Keratinocyte (primary cell): ENCODE data around the gene INPP4B. TPM values are rescaled to one million over a fixed set of nuclear protein-coding genes. Genes with fewer than 3 reads are reported as not detected.

Source experiments
- DNase-seq: peaks from one replicate; pipeline ENCODE4 v3.0.0-alpha.2; 2011; ENCODE audit warnings: low read depth, missing footprints, low spot score
- FAIRE-seq: peaks from 2 replicates; lab custom pipeline; 2011; peaks lifted over from hg19 to GRCh38; lab: Jason Lieb, UNC
- H2AFZ ChIP-seq: 2 replicates; pipeline ENCODE4 v1.6.0; 2012; ENCODE audit warnings: low read length, control low read depth, inconsistent platforms; ENCODE audit not compliant: control insufficient read depth
- H3K27ac ChIP-seq: 2 replicates; pipeline ENCODE4 v1.5.1; 2011; ENCODE audit warnings: low read length; ENCODE audit not compliant: control insufficient read depth, insufficient read depth
- H3K27me3 ChIP-seq: 3 replicates; pipeline ENCODE4 v1.6.0; 2011; ENCODE audit warnings: low read length; ENCODE audit not compliant: control insufficient read depth, insufficient read depth; ENCODE audit errors: extremely low read depth
- H3K36me3 ChIP-seq, 2 experiments: 2 replicates in 1 of 2; 3 replicates in 1 of 2; pipeline ENCODE4 v1.5.1; 2011; ENCODE audit warnings: low read length in 2 of 2, mild to moderate bottlenecking in 1 of 2; ENCODE audit not compliant: control insufficient read depth in 2 of 2, insufficient read depth in 2 of 2; ENCODE audit errors: extremely low read depth in 1 of 2
- H3K4me1 ChIP-seq: 3 replicates; pipeline ENCODE4 v1.5.1; 2011; ENCODE audit warnings: low read length; ENCODE audit not compliant: control insufficient read depth, insufficient read depth; ENCODE audit errors: extremely low read depth
- H3K4me2 ChIP-seq: 3 replicates; pipeline ENCODE4 v1.6.0; 2011; ENCODE audit warnings: low read depth, low read length; ENCODE audit not compliant: control insufficient read depth, insufficient read depth; ENCODE audit errors: extremely low read depth
- H3K4me3 ChIP-seq, 3 experiments: fragments of 200-600 bp in 1 of 3; sonication (generic) in 1 of 3; 2 replicates in 2 of 3; 3 replicates in 1 of 3; pipeline ENCODE4 v1.5.1; 2011 to 2016; ENCODE audit warnings: low read length in 3 of 3, mild to moderate bottlenecking in 3 of 3, control low read depth in 2 of 3, inconsistent platforms in 1 of 3, low read depth in 1 of 3, mixed read lengths in 1 of 3, mixed run types in 1 of 3, moderate library complexity in 1 of 3; ENCODE audit not compliant: control insufficient read depth in 2 of 3, insufficient read depth in 2 of 3; ENCODE audit errors: extremely low read depth in 1 of 3
- H3K79me2 ChIP-seq: 2 replicates; pipeline ENCODE4 v1.6.0; 2012; ENCODE audit warnings: low read length; ENCODE audit not compliant: control insufficient read depth, insufficient read depth
- H3K9ac ChIP-seq: 3 replicates; pipeline ENCODE4 v1.6.0; 2011; ENCODE audit warnings: low read length; ENCODE audit not compliant: control insufficient read depth, insufficient read depth; ENCODE audit errors: extremely low read depth
- H3K9me1 ChIP-seq: 3 replicates; pipeline ENCODE4 v1.6.0; 2011; ENCODE audit warnings: low read length; ENCODE audit not compliant: control insufficient read depth, insufficient read depth; ENCODE audit errors: extremely low read depth
- H3K9me3 ChIP-seq: 2 replicates; pipeline ENCODE4 v1.5.1; 2012; ENCODE audit warnings: low read depth, low read length; ENCODE audit not compliant: control insufficient read depth
- H4K20me1 ChIP-seq: 3 replicates; pipeline ENCODE4 v1.6.0; 2011; ENCODE audit warnings: low read length; ENCODE audit not compliant: control insufficient read depth, insufficient read depth; ENCODE audit errors: extremely low read depth
- CTCF ChIP-seq, 3 experiments: IDR thresholded peaks in 1 of 3; conservative IDR thresholded peaks in 1 of 3; optimal IDR thresholded peaks in 1 of 3; 2 replicates in 2 of 3; 3 replicates in 1 of 3; pipeline versions ENCODE3 to v1.5.1; 2011; ENCODE audit warnings: low read length in 3 of 3, mild to moderate bottlenecking in 3 of 3, moderate library complexity in 2 of 3, control low read depth in 1 of 3, inconsistent platforms in 1 of 3; ENCODE audit not compliant: insufficient read depth in 2 of 3; ENCODE audit errors: extremely low read depth in 1 of 3
- EZH2 ChIP-seq: IDR thresholded peaks from one replicate; pipeline ENCODE4 v1.6.1; 2012; ENCODE audit warnings: inconsistent platforms, mild to moderate bottlenecking, low read length, moderate library complexity
- dilution Hi-C: fragments of 300-500 bp; cut with MboI; formaldehyde crosslinking; loops from one replicate; pipeline ENCODE4 v1.7.0; 2020; ENCODE audit warnings: low sequenced_read_pairs; ENCODE audit not compliant: extremely low pct_ligation_motif_present
- polyA plus RNA-seq, 5 experiments: library from polyadenylated mRNA; depleted of rRNA in 3 of 5; stranded (reverse) in 3 of 5; stranded (forward) in 1 of 5; unstranded in 1 of 5; fragments of >200 nt; gene quantifications; 1 replicate in 1 of 5; 2 replicates in 3 of 5; 3 replicates in 1 of 5; pipeline versions ENCODE4 v1.2.1 to v1.2.3, GENCODE V29; 2011 to 2012; ENCODE audit warnings: missing spikeins in 2 of 5, low read depth in 1 of 5, low replicate concordance in 1 of 5

The INPP4B gene
- polyA plus RNA-seq, 1 donor (not counting 4 experiments of a cell fraction or from before 2014, with no cell fraction given): 50.2 TPM

GRCh38 chr4:142045996-142046395 is 800.1 kb downstream of the INPP4B start:
- Histone ChIP-seq H3K4me3 (no peak overlapping the region), H3K9me3 (no peaks in the 10 kb centered on the region), H3K9ac (no peak overlapping the region), H3K9me1 (no peaks in the 10 kb centered on the region), H3K79me2 (no peaks in the 10 kb centered on the region), H3K27me3 (no peaks in the 10 kb centered on the region), H3K4me2 (no peak overlapping the region), H3K36me3 (peaks cover 0 to 2% of the 10 kb centered on the region in 2 experiments), H3K4me1 (no peaks in the 10 kb centered on the region), H4K20me1 (no peaks in the 10 kb centered on the region), H2AFZ (no peak overlapping the region), H3K27ac (no peak overlapping the region)
- dilution Hi-C loops: no loop called here
- TF ChIP-seq CTCF (optimal IDR thresholded peaks at IDR 0.05 in 1 of 3, IDR thresholded peaks at IDR 0.05 in 1 of 3, conservative IDR thresholded peaks at IDR 0.05 in 1 of 3; ENCODE audit: extremely low read depth in 1 of 3, insufficient read depth in 2 of 3, low read length in 3 of 3): no peak
- TF ChIP-seq EZH2: no peak
- DNase-seq (no peak), FAIRE-seq (peak; percentile 49)

GRCh38 chr4:142044271-142044670 is 801.8 kb downstream of the INPP4B start:
- TF ChIP-seq CTCF (optimal IDR thresholded peaks at IDR 0.05 in 1 of 3, IDR thresholded peaks at IDR 0.05 in 1 of 3, conservative IDR thresholded peaks at IDR 0.05 in 1 of 3; ENCODE audit: extremely low read depth in 1 of 3, insufficient read depth in 2 of 3, low read length in 3 of 3) (no peak), EZH2 (no peak)
- no peak overlapping the region for H3K4me3 ChIP-seq
- H3K4me1 ChIP-seq: no peaks in the 10 kb centered on the region
- no peak overlapping the region for H3K27ac ChIP-seq
- H3K27me3 ChIP-seq: no peaks in the 10 kb centered on the region
- H3K9ac ChIP-seq: no peak overlapping the region
- no peaks in the 10 kb centered on the region for H4K20me1 ChIP-seq
- no peak for FAIRE-seq
- H3K36me3 ChIP-seq: peaks cover 0 to 4% of the 10 kb centered on the region in 2 experiments
- dilution Hi-C loops: no loop called here
- no peaks in the 10 kb centered on the region for H3K79me2 ChIP-seq
- no peaks in the 10 kb centered on the region for H3K9me3 ChIP-seq
- H3K9me1 ChIP-seq: no peaks in the 10 kb centered on the region
- H3K4me2 ChIP-seq: no peak overlapping the region
- H2AFZ ChIP-seq: no peak overlapping the region
- no peak for DNase-seq
